ENCODE data around the gene GDF7. TPM values are rescaled to one million over a fixed set of nuclear protein-coding genes. Genes with fewer than 3 reads are reported as not detected.
A peak's percentile ranks its signal among the peaks of the same experiment; 100 is the strongest.

Gene GDF7
- total RNA-seq, 1 donor from 2014 or later = 3.2 TPM

GRCh38 chr2:20673686-20674308, 6.9 kb downstream of the GDF7 start:
- DNase-seq (ENCODE audit: low read depth) = no peak

- no peak for DNase-seq (ENCODE audit: low read depth)
These were observed 7.5 kb downstream of the GDF7 start for GRCh38 chr2:20674309-20674965.

DNA sequence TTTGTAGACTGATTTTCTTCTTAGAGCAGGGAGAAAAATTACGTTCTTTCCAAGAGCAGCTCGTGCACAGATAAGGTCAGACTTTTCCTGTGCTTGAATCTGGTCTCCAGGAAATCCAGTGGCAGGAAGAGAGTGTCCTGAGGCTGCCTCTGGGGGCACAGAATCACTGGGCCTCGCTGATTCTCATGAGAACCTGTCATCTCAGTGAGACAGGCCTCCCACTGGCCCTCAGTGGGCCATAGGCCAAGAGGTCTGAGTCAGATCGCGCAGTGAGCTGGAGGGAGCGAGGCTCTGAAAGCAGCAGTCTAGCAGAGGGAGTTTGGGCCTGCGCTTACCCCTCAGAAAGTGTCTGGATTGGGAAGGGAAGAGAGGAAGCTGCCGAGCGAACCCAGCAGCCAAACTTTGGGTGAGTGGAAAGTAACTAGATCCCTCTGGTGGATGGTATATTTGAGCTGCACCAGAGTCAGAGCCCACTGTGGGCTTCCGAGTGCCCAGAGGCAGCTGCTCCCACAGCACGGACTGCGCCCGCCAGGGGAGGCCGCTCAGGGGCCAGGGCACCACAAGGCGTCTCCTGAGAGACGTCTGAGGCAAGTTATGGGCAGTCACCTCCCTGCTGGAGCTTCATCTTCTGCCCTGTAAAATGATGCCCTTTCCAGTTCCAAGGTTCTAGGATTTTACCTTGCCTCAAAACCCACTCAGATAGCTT, 8.2 kb downstream of the GDF7 start:
- peak; percentile 68 for DNase-seq (ENCODE audit: low read depth)

DNA sequence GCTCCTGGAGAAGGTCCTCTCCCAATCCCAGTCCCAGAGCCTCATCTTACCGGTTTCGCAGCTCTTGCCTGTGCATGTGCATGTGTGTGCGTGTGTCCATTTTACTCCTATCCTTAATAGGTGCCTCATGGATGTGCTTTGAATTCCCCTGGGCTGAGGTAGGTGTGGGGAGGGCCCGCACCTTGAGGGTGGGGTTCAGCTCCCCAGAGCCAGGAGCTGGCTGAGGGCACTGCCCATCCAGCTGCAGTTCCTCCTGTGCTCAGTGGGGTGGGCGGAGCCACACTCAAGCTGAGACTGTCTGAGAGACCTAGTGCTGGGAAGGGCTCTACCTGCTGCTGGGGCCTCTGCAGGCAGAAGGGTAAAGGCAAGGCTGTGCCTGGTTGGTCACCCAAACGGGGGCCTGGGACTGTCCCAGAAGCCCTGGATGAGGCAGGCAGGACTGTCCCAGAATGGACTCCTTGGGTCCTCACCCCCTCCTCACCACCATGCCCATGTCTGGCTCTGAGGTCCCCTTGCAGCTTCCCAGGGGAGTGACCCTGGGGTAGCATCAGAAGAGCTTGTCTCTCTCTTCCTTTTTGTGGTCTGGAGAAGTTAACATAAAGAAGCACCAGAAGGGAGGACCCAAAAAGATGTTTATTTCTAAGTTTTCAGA, 8.9 kb downstream of the GDF7 start:
- peak; percentile 15 for DNase-seq (ENCODE audit: low read depth)

GRCh38 chr2:20676353-20677215, 9.6 kb downstream of the GDF7 start:
- DNase-seq (ENCODE audit: low read depth) = peak; percentile 53

GRCh38 chr2:20677301-20678085, 10.5 kb downstream of the GDF7 start:
- no peak for DNase-seq (ENCODE audit: low read depth)

DNA sequence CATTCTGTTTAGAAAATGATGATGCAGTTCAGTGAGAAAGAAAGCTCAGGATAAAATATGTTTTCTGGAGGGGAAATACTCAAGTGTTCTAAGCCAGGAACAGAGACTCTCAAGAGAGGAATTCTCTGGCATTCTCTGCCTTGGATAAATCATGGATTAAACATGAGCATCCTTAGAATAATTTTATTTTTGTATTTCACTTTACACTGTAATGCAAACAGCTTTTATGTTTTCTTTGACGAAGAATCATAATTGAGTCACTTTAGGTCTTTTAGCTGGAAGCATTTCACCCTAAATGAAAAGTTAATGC, 11.1 kb downstream of the GDF7 start:
- no peak for DNase-seq (ENCODE audit: low read depth)

DNA sequence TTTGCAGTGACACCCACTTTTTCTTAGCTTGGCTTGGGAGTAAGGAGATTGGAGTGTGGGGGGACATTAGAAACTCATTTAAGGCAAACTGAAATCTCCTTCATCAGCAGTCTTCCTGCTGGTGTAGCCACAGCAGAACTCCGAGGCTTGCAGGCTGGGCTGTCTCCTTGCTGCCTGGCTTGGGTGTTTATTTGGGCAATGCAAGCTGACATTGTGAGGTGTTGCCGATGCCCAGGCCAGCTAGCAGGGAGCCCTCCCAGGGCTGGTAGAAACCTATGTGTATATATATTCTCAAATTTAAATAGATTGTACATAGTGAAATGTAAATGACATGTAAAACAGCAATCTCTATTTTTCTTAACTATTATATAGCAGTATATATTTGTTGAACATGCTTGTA, 11.8 kb downstream of the GDF7 start:
- no peak for DNase-seq (ENCODE audit: low read depth)

GRCh38 chr2:20680744-20681375, 13.9 kb downstream of the GDF7 start:
- no peak for DNase-seq (ENCODE audit: low read depth)

GRCh38 chr2:20682167-20682920, 15.4 kb downstream of the GDF7 start:
- DNase-seq (ENCODE audit: low read depth) = no peak

- no peak for DNase-seq (ENCODE audit: low read depth)
These were observed 17.7 kb downstream of the GDF7 start for GRCh38 chr2:20684581-20685063.

DNA sequence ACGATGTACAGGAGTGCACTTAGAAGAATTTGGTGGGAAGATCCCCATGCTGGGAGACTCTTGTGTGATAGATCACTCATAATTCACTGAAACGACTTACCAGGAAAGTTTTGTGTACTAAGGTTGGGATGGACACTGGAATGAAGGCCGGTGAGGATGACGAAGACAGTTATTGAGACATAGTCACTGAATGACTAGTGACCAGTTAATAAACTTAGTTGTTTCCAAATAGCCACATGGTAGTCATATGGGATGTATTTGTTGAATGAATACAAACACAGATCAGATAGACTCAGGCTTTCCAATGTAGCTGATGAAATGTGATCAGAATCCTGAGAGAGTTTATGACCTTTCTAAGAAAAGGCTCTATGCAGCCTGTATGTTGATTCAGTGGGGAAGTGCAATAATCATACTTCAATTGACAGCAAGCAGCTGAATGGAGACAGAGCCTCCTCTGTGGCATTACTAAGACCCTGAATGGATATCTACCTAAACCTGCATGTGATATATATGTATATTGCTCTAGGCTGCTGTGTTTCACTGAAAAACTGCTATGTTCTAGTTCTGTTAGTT, 20.4 kb downstream of the GDF7 start:
- no peak for DNase-seq (ENCODE audit: low read depth)

DNA sequence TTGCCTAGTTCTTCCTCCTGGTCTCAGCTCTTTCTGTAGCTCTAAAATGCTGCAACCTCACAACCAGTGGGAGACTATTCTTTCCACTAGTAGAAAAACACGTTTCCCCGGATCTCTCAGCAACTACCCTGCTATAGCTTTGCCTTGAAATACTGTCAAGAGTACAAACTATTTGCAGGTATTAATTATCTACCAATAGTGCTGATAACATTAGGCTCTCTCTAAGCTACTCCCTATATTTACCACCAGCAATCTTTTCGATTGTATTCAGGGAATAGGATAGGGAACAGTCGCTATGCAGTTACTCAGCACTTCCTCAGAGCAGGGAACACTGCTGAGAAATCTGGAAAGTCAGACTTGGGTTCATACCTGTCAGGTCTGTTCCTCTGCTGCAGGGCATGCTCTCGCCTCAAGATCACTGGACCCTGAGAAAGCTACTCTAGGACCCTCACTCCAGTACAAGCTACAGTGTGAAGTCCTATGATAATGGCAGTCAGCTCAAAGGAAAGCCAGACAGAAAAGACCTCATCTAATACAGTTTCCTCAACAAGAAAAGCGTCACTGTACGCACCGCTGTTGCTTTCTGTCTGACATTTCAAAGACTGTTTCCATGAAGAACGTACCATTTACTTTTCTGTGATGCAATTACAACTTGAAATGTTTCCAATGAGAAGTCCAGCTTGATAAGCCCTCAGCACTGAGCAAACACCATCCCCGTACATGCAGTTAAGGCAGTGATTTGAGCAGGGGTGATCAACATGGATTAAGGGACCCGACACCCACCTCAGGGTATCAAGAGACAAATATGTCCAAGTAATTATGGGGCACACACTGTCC, 22.7 kb downstream of the GDF7 start:
- no peak for DNase-seq (ENCODE audit: low read depth)

DNA sequence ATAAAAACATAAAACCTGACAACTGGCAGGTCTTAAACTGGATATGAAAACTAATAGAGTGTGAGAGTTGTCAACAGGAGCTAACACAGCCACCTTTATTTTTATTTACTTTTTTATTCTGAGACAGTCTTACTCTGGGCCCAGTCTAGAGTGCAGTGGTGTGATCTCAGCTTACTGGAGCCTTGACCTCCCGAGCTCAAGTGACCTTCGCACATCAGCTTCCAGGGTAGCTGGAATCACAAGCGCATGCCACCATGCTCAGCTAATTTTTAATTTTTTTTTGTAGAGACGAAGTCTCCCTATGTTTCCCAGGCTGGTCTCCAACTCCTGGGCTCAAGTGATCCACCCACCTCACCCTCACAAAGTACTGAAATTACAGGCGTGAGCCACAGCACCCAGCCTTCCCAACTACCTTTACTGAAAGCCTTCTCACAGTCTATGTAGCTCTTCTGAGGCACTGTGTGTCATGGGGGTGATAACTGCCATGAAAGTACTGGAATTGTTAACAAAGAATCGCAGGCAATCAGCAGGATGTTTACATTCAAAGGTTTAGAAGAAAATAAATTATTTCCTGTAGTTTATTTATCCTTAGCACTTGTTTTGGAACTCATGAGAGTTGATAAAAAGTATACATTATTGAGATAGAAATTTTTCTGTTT, 24.3 kb downstream of the GDF7 start:
- DNase-seq (ENCODE audit: low read depth) = no peak

DNA sequence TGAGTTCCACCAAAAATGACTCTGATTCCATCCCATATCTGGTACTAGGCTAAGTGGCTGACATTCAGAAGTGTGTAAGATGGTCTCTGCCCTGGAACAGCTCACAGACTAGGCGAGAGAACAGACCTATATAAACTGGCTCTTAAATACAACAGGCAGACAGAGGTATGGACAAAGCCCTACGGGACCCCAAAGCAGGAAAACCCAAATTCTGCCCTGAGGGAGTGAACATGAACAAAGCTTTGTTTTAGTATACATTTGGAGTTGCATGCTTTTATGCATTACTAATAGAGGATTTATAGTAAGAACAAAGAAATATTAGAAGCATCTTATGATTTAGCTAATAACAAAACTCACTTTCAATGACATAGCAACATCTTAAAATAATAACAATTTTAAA, 25.1 kb downstream of the GDF7 start:
- DNase-seq (ENCODE audit: low read depth) = no peak

GRCh38 chr2:20693317-20693716, 26.4 kb downstream of the GDF7 start:
- DNase-seq (ENCODE audit: low read depth) = no peak

- no peak for DNase-seq (ENCODE audit: low read depth)
These were observed 29.4 kb downstream of the GDF7 start for GRCh38 chr2:20696366-20696765.
